ENCODE data around the gene HIGD2A.
A peak's percentile ranks its signal among the peaks of the same experiment; 100 is the strongest.

The HIGD2A gene

GRCh38 chr5:176373100-176373818 is 15.3 kb upstream of the HIGD2A start:
- H3K4me1 ChIP-seq (ENCODE audit: control insufficient read depth, insufficient read depth, low read length): no peaks in the 10 kb centered on the region
- peaks cover under 1% of the 10 kb centered on the region for H3K27me3 ChIP-seq (ENCODE audit: control insufficient read depth, insufficient read depth, low read length)
- H3K9ac ChIP-seq (ENCODE audit: low read depth, low read length): no peak overlapping the region
- H3K9me3 ChIP-seq (ENCODE audit: control insufficient read depth, insufficient read depth, low read length): no peaks in the 10 kb centered on the region
- no peak overlapping the region for H3K4me3 ChIP-seq (ENCODE audit: low read depth, low read length)
- no peaks in the 10 kb centered on the region for H3K36me3 ChIP-seq (ENCODE audit: control insufficient read depth, insufficient read depth, low read length)

GRCh38 chr5:176379881-176380280 is 8.7 kb upstream of the HIGD2A start:
- Histone ChIP-seq H3K9me3 (ENCODE audit: control insufficient read depth, insufficient read depth, low read length) (no peaks in the 10 kb centered on the region), H3K36me3 (ENCODE audit: control insufficient read depth, insufficient read depth, low read length) (peaks cover 29% of the 10 kb centered on the region), H3K27me3 (ENCODE audit: control insufficient read depth, insufficient read depth, low read length) (no peaks in the 10 kb centered on the region), H3K9ac (ENCODE audit: low read depth, low read length) (no peak overlapping the region), H3K4me1 (ENCODE audit: control insufficient read depth, insufficient read depth, low read length) (no peaks in the 10 kb centered on the region), H3K4me3 (ENCODE audit: low read depth, low read length) (no peak overlapping the region)

GRCh38 chr5:176381423-176381822 is 7.1 kb upstream of the HIGD2A start:
- Histone ChIP-seq H3K9ac (ENCODE audit: low read depth, low read length) (no peak overlapping the region), H3K36me3 (ENCODE audit: control insufficient read depth, insufficient read depth, low read length) (peaks cover 41% of the 10 kb centered on the region), H3K4me3 (ENCODE audit: low read depth, low read length) (no peak overlapping the region), H3K9me3 (ENCODE audit: control insufficient read depth, insufficient read depth, low read length) (no peaks in the 10 kb centered on the region), H3K27me3 (ENCODE audit: control insufficient read depth, insufficient read depth, low read length) (no peaks in the 10 kb centered on the region), H3K4me1 (ENCODE audit: control insufficient read depth, insufficient read depth, low read length) (no peaks in the 10 kb centered on the region)

- peaks cover 43% of the 10 kb centered on the region for H3K36me3 ChIP-seq (ENCODE audit: control insufficient read depth, insufficient read depth, low read length)
Measured at GRCh38 chr5:176381979-176382378, 6.6 kb upstream of the HIGD2A start.

GRCh38 chr5:176382721-176383120 is 5.8 kb upstream of the HIGD2A start:
- Histone ChIP-seq H3K27me3 (ENCODE audit: control insufficient read depth, insufficient read depth, low read length) (no peaks in the 10 kb centered on the region), H3K9ac (ENCODE audit: low read depth, low read length) (no peak overlapping the region), H3K9me3 (ENCODE audit: control insufficient read depth, insufficient read depth, low read length) (no peaks in the 10 kb centered on the region), H3K4me3 (ENCODE audit: low read depth, low read length) (no peak overlapping the region), H3K36me3 (ENCODE audit: control insufficient read depth, insufficient read depth, low read length) (peaks cover 43% of the 10 kb centered on the region), H3K4me1 (ENCODE audit: control insufficient read depth, insufficient read depth, low read length) (peaks cover 2% of the 10 kb centered on the region)

More at GRCh38 chr5:176381979-176382378, 6.6 kb upstream of the HIGD2A start:
- H3K4me3 ChIP-seq (ENCODE audit: low read depth, low read length): no peak overlapping the region
- no peak overlapping the region for H3K9ac ChIP-seq (ENCODE audit: low read depth, low read length)
- H3K27me3 ChIP-seq (ENCODE audit: control insufficient read depth, insufficient read depth, low read length): no peaks in the 10 kb centered on the region
- H3K9me3 ChIP-seq (ENCODE audit: control insufficient read depth, insufficient read depth, low read length): no peaks in the 10 kb centered on the region
- no peaks in the 10 kb centered on the region for H3K4me1 ChIP-seq (ENCODE audit: control insufficient read depth, insufficient read depth, low read length)

GRCh38 chr5:176383248-176383905 is 5.2 kb upstream of the HIGD2A start:
- H3K9me3 ChIP-seq (ENCODE audit: control insufficient read depth, insufficient read depth, low read length): no peaks in the 10 kb centered on the region
- peaks cover 43% of the 10 kb centered on the region for H3K36me3 ChIP-seq (ENCODE audit: control insufficient read depth, insufficient read depth, low read length)
- H3K9ac ChIP-seq (ENCODE audit: low read depth, low read length): no peak overlapping the region
- peaks cover 2% of the 10 kb centered on the region for H3K4me1 ChIP-seq (ENCODE audit: control insufficient read depth, insufficient read depth, low read length)
- no peak overlapping the region for H3K4me3 ChIP-seq (ENCODE audit: low read depth, low read length)
- H3K27me3 ChIP-seq (ENCODE audit: control insufficient read depth, insufficient read depth, low read length): no peaks in the 10 kb centered on the region

- H3K4me3 ChIP-seq (ENCODE audit: low read depth, low read length): no peak overlapping the region
- peaks cover 2% of the 10 kb centered on the region for H3K4me1 ChIP-seq (ENCODE audit: control insufficient read depth, insufficient read depth, low read length)
- H3K9ac ChIP-seq (ENCODE audit: low read depth, low read length): no peak overlapping the region
- no peaks in the 10 kb centered on the region for H3K9me3 ChIP-seq (ENCODE audit: control insufficient read depth, insufficient read depth, low read length)
- peaks cover 43% of the 10 kb centered on the region for H3K36me3 ChIP-seq (ENCODE audit: control insufficient read depth, insufficient read depth, low read length)
- H3K27me3 ChIP-seq (ENCODE audit: control insufficient read depth, insufficient read depth, low read length): no peaks in the 10 kb centered on the region
Measured at GRCh38 chr5:176383961-176384360, 4.6 kb upstream of the HIGD2A start.

GRCh38 chr5:176384366-176384930 is 4.1 kb upstream of the HIGD2A start:
- Histone ChIP-seq H3K9me3 (ENCODE audit: control insufficient read depth, insufficient read depth, low read length) (no peaks in the 10 kb centered on the region), H3K4me1 (ENCODE audit: control insufficient read depth, insufficient read depth, low read length) (peaks cover 2% of the 10 kb centered on the region), H3K9ac (ENCODE audit: low read depth, low read length) (no peak overlapping the region), H3K4me3 (ENCODE audit: low read depth, low read length) (no peak overlapping the region), H3K36me3 (ENCODE audit: control insufficient read depth, insufficient read depth, low read length) (peaks cover 43% of the 10 kb centered on the region), H3K27me3 (ENCODE audit: control insufficient read depth, insufficient read depth, low read length) (no peaks in the 10 kb centered on the region)

GRCh38 chr5:176384991-176385390 is 3.6 kb upstream of the HIGD2A start:
- no peak overlapping the region for H3K9ac ChIP-seq (ENCODE audit: low read depth, low read length)
- H3K36me3 ChIP-seq (ENCODE audit: control insufficient read depth, insufficient read depth, low read length): peaks cover 43% of the 10 kb centered on the region
- no peaks in the 10 kb centered on the region for H3K27me3 ChIP-seq (ENCODE audit: control insufficient read depth, insufficient read depth, low read length)
- H3K9me3 ChIP-seq (ENCODE audit: control insufficient read depth, insufficient read depth, low read length): no peaks in the 10 kb centered on the region
- no peak overlapping the region for H3K4me3 ChIP-seq (ENCODE audit: low read depth, low read length)
- peaks cover 2% of the 10 kb centered on the region for H3K4me1 ChIP-seq (ENCODE audit: control insufficient read depth, insufficient read depth, low read length)

- no peak overlapping the region for H3K9ac ChIP-seq (ENCODE audit: low read depth, low read length)
- no peaks in the 10 kb centered on the region for H3K9me3 ChIP-seq (ENCODE audit: control insufficient read depth, insufficient read depth, low read length)
- H3K4me3 ChIP-seq (ENCODE audit: low read depth, low read length): no peak overlapping the region
- H3K27me3 ChIP-seq (ENCODE audit: control insufficient read depth, insufficient read depth, low read length): no peaks in the 10 kb centered on the region
- peaks cover 40% of the 10 kb centered on the region for H3K36me3 ChIP-seq (ENCODE audit: control insufficient read depth, insufficient read depth, low read length)
- peaks cover 2% of the 10 kb centered on the region for H3K4me1 ChIP-seq (ENCODE audit: control insufficient read depth, insufficient read depth, low read length)
Measured at GRCh38 chr5:176386491-176386890, 2.1 kb upstream of the HIGD2A start.

- no peaks in the 10 kb centered on the region for H3K9me3 ChIP-seq (ENCODE audit: control insufficient read depth, insufficient read depth, low read length)
- H3K4me1 ChIP-seq (ENCODE audit: control insufficient read depth, insufficient read depth, low read length): peaks cover 2% of the 10 kb centered on the region
- H3K36me3 ChIP-seq (ENCODE audit: control insufficient read depth, insufficient read depth, low read length): peaks cover 33% of the 10 kb centered on the region
- H3K27me3 ChIP-seq (ENCODE audit: control insufficient read depth, insufficient read depth, low read length): no peaks in the 10 kb centered on the region
- H3K4me3 ChIP-seq (ENCODE audit: low read depth, low read length): peak overlapping the region; percentile 95
- peak overlapping the region; percentile 92 for H3K9ac ChIP-seq (ENCODE audit: low read depth, low read length)
Measured at GRCh38 chr5:176387384-176387925, 1.1 kb upstream of the HIGD2A start.

Data from iPS-15b (cell line).